NK-92 (cell line): ENCODE measurements around the gene FIZ1.

Experiments
- DNase-seq: peaks from one replicate; lab custom pipeline; 2025; ENCODE audit not compliant: unreplicated experiment; lab: John Stamatoyannopoulos, UW

Gene FIZ1

GRCh38 chr19:55614711-55615542 is 15.6 kb upstream of the FIZ1 start:
- no peak for DNase-seq

- no peak for DNase-seq
Observed at GRCh38 chr19:55613930-55614710, 14.8 kb upstream of the FIZ1 start.

- DNase-seq = no peak
Observed at GRCh38 chr19:55613396-55613795, 14.1 kb upstream of the FIZ1 start.

- DNase-seq = no peak
Observed at GRCh38 chr19:55611983-55612645, 12.8 kb upstream of the FIZ1 start.

GRCh38 chr19:55611300-55611982 is 12.1 kb upstream of the FIZ1 start:
- no peak for DNase-seq

- DNase-seq = no peak
Observed at GRCh38 chr19:55609326-55609725, 10.0 kb upstream of the FIZ1 start.

GRCh38 chr19:55606817-55607216 is 7.5 kb upstream of the FIZ1 start:
- DNase-seq = no peak

- no peak for DNase-seq
Observed at GRCh38 chr19:55606471-55606787, 7.1 kb upstream of the FIZ1 start.

- DNase-seq = no peak
Observed at GRCh38 chr19:55605637-55606470, 6.5 kb upstream of the FIZ1 start, which contains the start of gene ZNF865. TSS of gene ZNF865 (plus strand) at chr19:55605647. CDS start at chr19:55613619, 7,972 bp downstream.

- DNase-seq = peak; percentile 85
Observed at GRCh38 chr19:55605207-55605636, 5.9 kb upstream of the FIZ1 start.

GRCh38 chr19:55603581-55604292 is 4.4 kb upstream of the FIZ1 start:
- no peak for DNase-seq

- DNase-seq = no peak
Observed at GRCh38 chr19:55603115-55603514, 3.8 kb upstream of the FIZ1 start.

GRCh38 chr19:55602104-55603001 is 3.0 kb upstream of the FIZ1 start:
- no peak for DNase-seq

GRCh38 chr19:55601084-55601483 is 1.8 kb upstream of the FIZ1 start:
- DNase-seq = no peak

- no peak for DNase-seq
Observed at GRCh38 chr19:55600662-55601028, 1.3 kb upstream of the FIZ1 start.

- peak; percentile 42 for DNase-seq
Observed at GRCh38 chr19:55599842-55600661, 735 bp upstream of the FIZ1 start, which contains the start of gene ZNF524. TSS of gene ZNF524 (plus strand) at chr19:55600288. CDS start at chr19:55602113, 1,825 bp downstream.

GRCh38 chr19:55598719-55599467 is 424 bp downstream of the FIZ1 start:
- peak; percentile 58 for DNase-seq
